ENCODE measurements around the gene EMD.

EMD gene

DNA sequence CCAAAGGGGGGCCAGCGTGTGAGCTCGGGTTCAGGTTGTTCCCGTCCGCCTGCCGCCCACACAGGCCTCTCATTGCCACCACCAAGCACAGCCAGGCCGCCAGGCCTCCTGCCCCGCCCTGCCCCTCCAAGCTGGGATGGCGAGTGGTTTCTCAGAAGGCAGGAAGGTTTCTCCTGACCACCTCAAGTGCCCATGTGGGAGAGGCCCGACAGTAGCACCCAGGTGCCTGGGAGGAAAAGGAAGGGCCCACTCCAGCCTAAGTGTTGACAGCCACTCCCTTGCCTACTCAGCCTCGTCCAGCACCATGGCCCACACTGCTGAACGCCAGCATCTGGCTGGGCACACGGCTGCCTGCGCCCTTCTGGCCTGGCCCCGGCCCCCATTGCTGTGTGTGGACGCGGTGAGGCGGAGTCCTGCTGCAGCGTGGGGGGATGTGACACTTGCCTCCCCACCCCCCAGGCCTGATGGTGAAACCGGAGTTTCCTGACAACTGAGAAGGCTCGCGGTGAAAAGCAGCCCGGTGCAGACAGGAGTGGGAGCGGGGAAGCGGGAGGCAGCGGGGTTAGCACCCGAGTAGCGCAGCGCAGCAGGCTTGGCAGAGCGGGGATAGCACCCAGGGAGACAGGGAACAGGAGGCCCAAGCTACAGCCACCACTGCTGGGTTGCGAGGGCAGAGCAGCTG lies 23.9 kb upstream of the EMD start:
- no peak for DNase-seq (ENCODE audit: low read depth, low spot score)

DNA sequence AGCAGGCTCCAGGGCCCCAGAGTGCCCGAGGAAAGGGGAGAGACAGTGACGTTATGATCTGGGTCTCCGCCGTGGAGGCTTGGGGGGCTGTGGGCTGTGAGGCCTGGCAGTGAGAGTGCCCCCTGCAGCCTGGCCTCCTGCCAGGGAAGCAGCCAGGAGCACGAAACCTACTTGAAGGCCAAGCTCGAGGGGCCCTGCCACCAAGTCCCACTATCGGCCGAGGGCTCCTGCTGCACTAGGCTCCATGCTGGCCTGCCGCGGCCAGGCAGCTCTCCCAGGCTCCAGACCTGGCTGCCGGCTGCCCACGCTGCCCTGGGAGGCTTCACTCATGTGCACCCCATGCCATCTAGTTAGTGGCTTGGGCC lies 23.3 kb upstream of the EMD start:
- DNase-seq (ENCODE audit: low read depth, low spot score) = no peak

DNA sequence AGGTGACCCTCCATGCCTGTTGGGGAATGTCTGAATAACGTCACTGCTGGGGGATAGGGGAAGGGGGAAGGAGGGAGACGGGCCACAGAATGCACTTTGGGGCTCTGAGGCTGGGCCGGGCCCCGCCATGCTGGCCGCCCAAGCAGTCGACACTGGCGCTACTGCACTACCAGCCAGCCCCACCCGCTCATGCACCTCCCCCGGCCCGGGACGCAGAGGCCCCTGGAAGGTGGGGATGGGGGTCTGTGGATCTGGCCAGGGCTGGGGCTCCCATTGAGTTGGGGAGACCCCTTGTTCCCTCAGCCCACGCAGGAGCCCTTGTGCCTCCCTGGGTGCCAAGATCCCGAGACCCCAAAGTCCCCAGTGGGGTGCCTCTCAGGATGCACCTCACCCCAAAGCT lies 22.5 kb upstream of the EMD start:
- no peak for DNase-seq (ENCODE audit: low read depth, low spot score)

DNA sequence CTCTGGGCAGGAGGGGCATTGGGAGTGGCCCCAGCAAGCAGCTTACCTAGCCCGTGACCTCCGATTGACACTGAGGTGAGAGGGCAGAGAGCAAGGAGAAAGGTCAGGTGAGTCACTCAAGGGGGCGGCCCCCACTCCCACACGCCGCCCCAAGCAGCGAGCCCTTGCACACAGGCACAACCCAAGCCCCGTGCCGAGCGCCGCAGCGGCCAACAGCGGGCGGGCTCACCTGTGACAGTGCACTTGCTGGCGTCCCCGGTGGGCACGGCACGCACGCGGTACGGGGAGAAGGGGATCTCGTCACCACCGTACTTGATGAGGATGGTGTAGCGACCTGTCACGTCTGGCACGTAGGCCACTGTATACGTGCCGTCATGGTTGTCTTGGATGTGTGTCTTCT lies 21.9 kb upstream of the EMD start:
- no peak for DNase-seq (ENCODE audit: low read depth, low spot score)

DNA sequence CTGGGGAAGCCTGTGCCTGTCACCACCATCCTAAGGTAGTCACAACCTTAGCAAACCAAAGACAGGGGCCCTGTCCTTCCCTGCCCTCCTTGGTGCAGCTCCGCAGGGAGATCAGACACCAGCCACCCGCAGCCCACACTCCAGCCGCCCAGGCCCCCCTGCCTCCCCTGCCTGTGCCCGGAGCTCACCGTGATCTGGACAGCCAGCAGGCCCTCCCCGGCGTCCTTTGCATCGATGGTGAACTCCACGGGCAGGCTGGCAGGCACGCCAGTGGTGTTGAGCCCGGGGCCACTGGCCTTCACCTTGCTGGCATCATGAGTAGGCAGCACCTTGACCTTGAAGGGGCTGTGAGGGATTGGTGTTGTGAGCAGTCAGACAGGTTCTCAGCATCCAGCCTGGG lies 21.1 kb upstream of the EMD start:
- no peak for DNase-seq (ENCODE audit: low read depth, low spot score)

DNA sequence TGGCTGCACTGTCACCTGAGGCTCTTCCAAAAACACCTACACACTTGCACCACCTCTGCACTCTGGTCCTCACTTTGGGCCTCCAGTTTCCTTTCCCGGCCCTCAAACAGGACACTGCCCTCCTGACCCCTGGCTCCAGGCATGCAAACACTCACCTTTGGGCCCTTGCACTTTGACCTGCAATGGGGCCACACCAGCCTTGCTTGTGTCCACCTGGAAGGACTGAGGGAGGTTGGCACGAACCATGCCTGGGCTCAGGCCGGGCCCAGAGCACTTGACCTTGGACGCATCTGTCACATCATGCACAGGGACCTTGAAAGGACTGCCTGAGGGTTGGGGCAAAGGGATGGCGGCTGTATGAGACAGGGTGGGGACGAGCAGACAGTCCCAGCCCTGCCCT lies 20.3 kb upstream of the EMD start:
- no peak for DNase-seq (ENCODE audit: low read depth, low spot score)

DNA sequence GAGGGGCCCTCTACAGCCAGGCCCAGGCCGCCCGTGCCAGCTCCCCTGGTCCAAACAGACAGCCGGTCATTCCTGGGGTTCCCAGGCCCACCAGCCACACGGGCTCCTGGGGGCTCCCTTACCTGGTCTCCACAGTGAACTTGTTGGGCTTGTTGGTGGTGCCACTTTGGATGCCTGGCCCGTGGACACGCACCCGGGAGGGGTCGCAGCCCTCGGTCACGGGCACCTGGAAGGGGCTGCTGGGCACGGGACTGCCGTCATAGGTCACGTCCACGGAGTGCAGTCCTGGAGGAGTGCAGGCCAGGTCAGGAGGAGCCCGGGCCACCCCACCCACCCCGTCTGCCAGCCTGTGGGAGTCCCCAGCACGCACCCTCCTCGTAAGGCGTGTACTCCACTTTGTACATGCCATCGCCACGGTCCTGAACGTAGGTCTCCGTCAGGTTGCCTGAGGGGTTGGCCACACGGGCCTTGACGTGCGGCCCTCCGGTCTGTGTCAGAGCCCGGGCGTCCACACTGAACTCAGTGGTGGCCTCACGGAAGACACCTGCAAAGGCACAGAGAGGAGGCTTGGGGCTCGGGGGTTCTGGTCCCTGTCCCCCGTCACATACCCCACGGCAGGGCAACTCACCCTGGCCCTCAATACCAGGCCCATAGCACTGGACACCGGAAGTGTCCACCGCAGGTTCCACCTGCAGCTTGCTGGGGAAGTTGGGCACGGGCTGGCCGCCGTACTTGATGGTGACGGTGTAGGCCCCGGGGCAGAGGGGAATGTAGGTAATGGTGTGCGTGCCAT lies 19.5 kb upstream of the EMD start:
- DNase-seq (ENCODE audit: low read depth, low spot score) = no peak

DNA sequence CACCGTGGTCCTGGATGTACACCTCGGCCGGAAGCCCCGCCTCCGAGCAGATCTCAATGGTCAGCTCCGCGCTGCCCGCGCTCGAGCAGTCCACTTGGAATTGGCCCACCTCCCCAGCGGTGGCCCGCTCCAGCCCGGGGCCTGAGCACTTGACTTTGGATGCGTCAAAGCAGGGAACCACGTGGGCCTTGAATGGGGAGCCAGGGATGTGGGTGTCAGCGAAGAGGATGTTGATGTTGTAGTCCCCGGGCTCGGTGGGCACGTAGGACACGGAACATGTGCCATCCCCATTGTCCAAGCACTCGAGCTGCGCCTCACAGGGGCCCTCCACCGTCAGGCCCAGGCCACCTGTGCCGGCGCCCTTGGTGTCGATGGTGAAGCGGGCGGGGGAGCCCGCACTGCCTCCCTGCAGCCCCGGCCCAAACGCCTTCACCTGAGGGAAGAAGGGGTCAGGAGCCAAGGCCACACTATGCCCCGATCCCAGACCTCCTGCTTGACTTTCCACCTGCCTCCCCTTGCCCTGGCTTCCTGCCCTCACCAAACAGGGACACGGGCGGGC lies 18.9 kb upstream of the EMD start:
- no peak for DNase-seq (ENCODE audit: low read depth, low spot score)

DNA sequence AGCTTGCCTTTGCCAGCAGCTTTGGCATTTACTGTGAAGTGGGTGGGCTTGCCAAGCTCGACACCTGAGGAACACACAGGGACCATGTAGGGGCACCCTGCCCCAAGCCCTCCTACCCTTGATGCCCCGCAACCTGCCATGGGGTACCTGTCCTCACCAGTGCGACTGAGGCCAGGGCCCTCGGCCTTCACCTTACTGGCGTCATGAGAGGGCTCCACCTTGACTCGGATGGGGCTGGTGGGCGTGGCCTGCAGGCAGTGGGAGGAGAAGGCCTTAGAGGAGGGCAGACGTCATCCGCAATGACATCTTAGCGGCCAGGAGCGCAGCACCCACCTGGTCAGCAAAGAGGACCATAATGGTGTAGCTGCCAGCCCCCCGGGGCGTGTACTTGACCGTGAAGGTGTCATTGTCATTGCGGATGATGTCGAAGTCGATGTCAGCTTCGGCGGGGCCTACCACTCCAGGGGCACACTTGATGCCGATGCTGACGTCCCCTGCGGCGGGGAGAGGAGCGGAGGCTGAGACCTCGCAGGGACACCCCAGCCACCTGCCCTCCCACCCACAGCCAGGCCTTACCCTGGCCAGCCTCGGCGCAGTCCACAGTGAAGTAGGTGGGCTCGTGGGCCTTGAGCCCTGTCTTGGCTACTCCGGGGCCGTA lies 16.9 kb upstream of the EMD start:
- DNase-seq (ENCODE audit: low read depth, low spot score) = no peak

DNA sequence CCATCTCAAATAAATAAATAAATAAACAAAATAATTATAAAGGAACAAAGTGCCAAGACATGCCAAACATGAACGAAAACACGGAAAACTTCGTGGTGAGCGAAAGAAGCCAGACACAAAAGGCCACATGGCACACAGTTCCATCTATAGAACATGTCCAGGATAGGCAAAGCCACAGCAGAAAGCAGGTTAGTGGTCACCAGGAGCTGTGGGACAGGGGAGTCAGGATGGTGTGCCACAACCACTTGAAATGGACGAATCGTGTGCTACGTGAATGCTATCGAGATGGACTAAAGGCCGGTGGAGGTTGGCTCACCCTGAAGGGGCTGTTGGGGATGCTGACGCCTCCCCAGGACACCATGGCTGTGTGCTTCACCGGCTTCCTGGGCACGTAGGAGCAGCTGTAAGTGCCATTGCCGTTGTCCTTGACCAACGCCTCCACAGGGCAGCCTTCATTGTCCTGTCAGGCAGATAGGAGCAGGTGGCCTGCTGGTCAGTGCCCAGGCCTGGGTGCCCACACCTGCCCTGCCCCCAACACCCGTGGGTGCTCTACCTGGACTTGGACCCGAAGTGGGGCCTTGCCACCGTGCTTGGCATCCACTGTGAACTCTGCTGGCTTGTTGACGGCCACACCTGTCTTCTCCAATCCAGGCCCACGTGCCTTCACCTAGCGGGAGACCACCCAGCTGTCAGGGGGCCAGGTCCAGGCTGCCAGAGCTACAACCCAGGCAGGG lies 15.2 kb upstream of the EMD start:
- no peak for DNase-seq (ENCODE audit: low read depth, low spot score)

DNA sequence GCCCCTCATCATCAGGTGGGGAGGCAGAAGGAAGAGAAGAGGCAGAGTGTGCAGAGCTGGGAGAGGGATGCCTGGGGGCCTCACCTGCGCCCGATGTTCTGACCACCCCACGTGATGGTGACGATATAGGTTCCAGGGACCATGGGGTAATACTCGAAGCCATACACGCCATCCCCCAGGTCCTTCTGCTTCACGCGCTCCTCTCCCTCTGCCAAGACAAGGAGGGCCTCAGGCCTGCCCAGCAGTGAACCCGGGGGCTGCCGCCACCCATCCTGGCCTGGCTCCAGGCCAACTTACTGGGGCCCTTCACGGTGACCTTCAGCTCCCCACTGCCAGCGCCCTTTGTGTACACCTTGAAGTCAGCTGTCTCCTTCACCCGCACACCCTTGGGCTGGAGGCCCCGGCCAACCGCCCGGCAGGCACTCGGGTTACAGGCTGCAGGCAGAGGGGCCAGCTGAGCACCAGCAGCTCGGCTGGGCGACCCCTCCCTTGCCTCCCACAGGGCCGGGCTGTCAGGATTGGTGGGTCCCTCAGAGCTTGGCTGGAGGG lies 14.0 kb upstream of the EMD start:
- DNase-seq (ENCODE audit: low read depth, low spot score) = no peak

DNA sequence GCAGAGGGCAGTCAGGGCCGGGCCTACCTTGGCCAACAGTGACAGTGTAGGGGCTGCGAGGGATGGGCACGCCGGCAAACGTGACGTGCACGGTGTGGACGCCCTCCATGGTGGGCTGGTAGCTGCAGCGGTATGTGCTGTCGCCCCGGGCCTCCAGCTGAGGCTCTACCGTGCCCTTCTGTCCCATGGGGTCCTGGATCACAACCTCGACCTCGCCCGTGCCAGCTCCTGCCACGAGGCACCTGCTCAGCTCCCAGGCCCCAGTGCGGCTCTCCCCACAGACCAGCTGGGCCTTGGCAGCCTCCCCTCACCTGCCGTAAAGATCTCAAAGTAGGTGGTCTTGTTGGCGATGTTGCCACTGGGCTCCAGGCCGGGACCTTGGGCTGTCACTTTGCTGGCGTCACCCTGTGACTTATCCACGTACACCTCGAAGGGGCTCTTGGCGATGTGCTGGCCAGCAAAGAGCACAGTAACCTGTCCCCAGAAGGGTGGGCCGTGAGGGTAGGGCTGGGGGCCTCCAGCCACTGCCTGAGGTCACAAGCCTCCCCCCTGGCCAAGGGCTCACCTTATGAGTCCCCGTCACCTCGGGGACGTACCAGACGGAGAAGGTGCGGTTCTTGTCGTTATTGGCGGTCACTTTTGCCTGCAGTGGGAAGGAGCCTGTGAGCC lies 13.0 kb upstream of the EMD start:
- no peak for DNase-seq (ENCODE audit: low read depth, low spot score)

DNA sequence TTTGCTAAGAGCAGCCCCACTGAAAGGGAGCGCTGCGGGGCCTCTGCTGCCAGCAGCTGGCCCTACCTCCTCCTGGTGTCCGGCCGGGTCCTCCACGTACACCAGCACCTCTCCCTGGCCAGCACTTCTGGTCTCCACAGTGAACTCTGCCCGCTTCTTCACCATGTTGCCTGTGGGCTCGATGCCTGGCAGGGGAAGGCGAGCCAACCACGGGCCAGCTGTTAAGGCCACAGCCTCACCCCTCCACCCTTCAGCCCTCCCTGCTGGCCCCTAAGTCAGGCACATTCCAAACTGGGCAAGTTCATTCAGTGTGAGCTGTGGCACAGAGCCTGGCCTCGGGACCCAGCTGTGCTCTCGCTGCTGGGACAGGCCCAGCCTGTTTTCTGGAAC lies 12.4 kb upstream of the EMD start:
- DNase-seq (ENCODE audit: low read depth, low spot score) = no peak

DNA sequence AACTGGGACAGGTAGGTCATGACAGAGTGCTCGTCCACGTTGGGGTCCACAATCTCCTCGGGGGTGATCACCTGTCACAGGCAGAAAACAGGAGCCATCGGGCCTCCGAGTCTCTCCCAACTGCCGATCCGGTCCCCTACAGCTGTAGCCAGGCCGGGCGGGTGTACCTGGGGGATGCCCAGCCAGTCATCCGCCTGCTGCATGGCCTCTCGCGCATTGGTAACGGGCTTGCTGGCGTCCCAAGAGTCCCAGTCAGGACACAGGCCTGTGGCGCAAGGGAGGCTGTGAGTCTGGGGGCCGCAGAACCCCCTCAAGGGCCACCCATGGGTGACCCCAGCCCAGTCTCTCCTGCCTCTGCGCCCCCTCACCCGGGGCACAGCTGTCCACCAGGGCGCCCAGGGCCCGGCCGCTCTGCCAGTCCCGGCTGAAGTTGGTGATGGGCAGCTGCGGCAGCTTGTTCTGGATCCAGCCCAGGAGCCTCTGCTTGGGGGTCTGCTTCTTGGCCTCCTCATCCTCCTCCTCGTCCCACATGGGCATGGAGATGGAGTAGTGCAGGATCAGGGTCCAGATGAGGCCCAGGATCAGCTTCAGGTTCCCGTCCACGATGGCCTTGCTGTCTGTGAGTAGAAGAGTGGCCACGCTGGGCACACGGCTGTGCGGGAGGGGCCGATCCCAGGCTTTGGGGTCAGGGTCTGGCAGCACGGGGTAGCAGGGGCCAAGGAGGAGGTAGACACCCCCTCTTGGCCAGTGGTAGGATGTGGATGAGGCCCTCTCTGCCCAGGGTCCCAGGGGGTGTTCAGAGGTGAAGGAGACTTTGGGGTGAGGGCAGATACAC lies 11.4 kb upstream of the EMD start:
- no peak for DNase-seq (ENCODE audit: low read depth, low spot score)

DNA sequence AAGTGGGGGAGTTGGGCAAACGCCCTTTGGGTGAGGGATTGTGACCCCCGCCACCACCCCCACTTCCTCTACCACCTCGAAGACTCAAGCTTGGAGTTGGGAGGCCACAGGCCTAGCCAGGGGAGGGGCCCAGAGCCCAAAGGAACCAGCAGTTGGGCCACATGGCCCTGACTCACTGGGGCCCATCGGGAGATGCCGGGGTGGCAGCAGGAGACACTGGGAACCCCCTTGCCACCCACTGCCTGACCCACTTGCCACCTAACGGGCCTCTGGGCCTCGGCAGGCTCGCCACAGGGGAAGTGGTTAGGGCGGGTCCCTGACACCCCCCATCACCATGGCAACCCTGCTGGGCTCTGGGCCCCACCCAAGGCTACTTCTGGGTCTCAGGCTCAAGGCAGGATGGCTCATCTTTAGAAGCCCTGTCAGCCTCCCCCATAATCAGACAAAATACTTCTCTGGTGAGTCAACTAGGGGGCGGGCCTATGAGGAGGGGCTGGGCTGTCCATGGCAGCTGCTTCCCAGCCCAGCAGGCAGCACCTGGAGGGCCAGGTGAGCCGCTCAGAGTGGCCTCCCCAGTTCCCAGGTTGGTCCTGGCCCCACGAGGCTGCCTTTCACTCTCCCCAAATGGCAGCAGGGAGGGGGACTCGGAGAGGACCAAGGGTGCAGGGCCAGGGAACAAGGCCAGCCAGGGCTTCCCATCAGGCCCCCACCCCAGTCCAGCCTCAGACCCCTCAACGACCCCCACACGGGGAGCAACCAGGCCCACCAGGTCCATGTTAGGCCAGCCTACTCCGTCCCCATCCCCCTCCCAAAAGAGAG lies 10.3 kb upstream of the EMD start:
- peak; percentile 75 for DNase-seq (ENCODE audit: low read depth, low spot score)

DNA sequence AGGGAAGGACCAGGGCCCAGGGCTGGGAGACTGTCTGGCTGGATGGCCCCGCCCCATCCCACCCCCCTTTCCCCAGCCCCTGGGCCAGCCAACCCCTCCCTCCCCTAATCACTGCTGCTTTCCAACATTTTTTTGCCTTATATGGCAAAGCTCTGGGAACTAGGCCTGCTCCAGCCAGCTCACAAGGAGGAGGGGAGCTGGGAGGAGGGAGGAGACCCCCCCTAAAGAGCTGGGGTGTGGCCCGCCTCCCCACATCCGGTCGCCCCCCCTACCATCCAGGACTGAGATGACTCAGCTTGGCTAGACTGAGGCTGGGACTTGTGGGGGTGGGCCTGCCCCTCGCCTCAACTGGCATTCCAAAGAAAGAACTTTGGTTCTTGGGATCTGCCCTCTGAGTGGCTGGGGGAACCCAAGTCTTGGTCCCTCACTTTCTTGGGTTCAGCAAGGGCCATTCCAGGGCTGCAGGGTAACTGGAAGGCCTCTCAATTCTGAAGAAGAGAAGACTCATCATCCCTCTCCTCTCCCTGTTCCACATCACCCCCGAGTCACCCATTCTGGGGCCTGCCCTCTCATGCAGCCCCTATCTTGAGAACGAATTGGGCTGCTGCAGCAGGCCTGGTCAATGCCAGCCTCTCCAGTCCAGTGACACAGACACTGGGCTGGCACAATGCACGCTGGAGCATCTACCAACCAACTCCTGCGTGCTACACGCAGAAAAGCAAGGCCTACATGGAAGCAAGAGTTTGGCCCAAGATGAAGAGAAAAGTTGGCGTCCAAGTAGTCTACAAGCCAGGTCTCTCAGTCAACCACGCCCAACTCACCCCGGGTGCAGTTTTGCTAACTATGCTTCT lies 9.4 kb upstream of the EMD start:
- peak; percentile 27 for DNase-seq (ENCODE audit: low read depth, low spot score)

DNA sequence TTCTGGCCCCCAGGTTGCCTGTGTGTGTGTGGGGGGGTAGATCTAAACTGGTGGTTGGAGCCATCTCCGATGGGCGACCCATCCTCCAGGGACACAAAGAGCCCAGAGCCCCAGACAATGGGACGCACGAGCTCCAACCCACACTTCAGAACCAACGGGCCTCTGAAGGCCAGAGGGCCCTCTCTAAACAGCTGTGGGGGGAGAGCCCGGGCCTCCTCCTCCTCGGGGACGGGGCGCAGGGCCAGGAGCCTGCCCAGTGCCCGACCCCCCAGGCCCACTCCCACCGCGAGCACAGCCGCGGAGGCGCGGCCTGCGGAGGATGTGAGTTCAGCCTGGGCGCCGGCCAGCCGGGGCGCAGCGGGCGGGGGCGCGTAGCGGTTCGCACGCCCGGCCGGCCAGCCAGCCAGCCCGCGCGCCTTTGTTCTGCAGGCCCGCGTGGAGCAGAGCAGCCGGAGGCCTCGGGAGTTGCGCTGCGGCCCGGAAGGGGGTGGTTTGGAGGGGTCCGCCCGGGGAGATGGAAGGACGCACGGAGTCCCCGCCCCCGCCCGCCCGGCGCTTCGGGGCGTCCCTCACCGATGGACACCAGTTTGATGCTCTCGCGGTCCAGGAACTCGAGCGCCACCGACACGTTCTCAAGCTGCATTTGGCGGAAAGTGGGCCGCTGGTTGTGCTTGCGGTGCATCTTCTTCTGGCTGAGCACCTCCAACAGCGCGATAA lies 8.6 kb upstream of the EMD start:
- no peak for DNase-seq (ENCODE audit: low read depth, low spot score)
